ENCODE data around the gene AARS1.
"Not testable (repeated sequence)": the region's sequence is repeated elsewhere in the genome, so short reads cannot be mapped to it uniquely, and the experiment has no call there.

Gene AARS1

GRCh38 chr16:70289229-70290094 lies at the start of gene AARS1:
Gene AARS1 (minus strand): TSS chr16:70289506. CDS start chr16:70282763, 6,743 bp downstream.
- H3K27me3 ChIP-seq (replicated peaks; ENCODE audit: control insufficient read depth, insufficient read depth, low read length) = no peaks in the 10 kb centered on the region
- H3K4me1 ChIP-seq (ENCODE audit: control insufficient read depth, insufficient read depth, low read length) = peaks cover 9% of the 10 kb centered on the region
- peak; percentile 100 for DNase-seq (ENCODE audit: low read depth)
- no peaks in the 10 kb centered on the region for H3K9me3 ChIP-seq (ENCODE audit: control insufficient read depth, low read length)
- H3K9ac ChIP-seq (ENCODE audit: low read length) = peak within 1 kb of the TSS; percentile 100
- H3K4me3 ChIP-seq (ENCODE audit: low read length) = peak within 1 kb of the TSS; percentile 98
- peaks cover 10% of the 10 kb centered on the region for H3K36me3 ChIP-seq (ENCODE audit: control insufficient read depth, insufficient read depth, low read length, severe bottlenecking)

- H3K27me3 ChIP-seq (replicated peaks; ENCODE audit: control insufficient read depth, insufficient read depth, low read length) = no peaks in the 10 kb centered on the region
- H3K4me3 ChIP-seq (ENCODE audit: low read length) = no peak overlapping the region
- no peak overlapping the region for H3K9ac ChIP-seq (ENCODE audit: low read length)
- peaks cover 22% of the 10 kb centered on the region for H3K36me3 ChIP-seq (ENCODE audit: control insufficient read depth, insufficient read depth, low read length, severe bottlenecking)
- DNase-seq (ENCODE audit: low read depth) = no peak
- H3K4me1 ChIP-seq (ENCODE audit: control insufficient read depth, insufficient read depth, low read length) = no peaks in the 10 kb centered on the region
- H3K9me3 ChIP-seq (ENCODE audit: control insufficient read depth, low read length) = no peaks in the 10 kb centered on the region
Observed at GRCh38 chr16:70337814-70338213, 48.5 kb upstream of the AARS1 start.

- not testable (repeated sequence) for H3K9ac ChIP-seq (ENCODE audit: low read length); H3K27me3 ChIP-seq (replicated peaks; ENCODE audit: control insufficient read depth, insufficient read depth, low read length); H3K9me3 ChIP-seq (ENCODE audit: control insufficient read depth, low read length); H3K4me1 ChIP-seq (ENCODE audit: control insufficient read depth, insufficient read depth, low read length); DNase-seq (ENCODE audit: low read depth); H3K4me3 ChIP-seq (ENCODE audit: low read length)
- peaks cover 40% of the 10 kb centered on the region for H3K36me3 ChIP-seq (ENCODE audit: control insufficient read depth, insufficient read depth, low read length, severe bottlenecking)
Observed at GRCh38 chr16:70332728-70333127, 43.4 kb upstream of the AARS1 start.

DNA sequence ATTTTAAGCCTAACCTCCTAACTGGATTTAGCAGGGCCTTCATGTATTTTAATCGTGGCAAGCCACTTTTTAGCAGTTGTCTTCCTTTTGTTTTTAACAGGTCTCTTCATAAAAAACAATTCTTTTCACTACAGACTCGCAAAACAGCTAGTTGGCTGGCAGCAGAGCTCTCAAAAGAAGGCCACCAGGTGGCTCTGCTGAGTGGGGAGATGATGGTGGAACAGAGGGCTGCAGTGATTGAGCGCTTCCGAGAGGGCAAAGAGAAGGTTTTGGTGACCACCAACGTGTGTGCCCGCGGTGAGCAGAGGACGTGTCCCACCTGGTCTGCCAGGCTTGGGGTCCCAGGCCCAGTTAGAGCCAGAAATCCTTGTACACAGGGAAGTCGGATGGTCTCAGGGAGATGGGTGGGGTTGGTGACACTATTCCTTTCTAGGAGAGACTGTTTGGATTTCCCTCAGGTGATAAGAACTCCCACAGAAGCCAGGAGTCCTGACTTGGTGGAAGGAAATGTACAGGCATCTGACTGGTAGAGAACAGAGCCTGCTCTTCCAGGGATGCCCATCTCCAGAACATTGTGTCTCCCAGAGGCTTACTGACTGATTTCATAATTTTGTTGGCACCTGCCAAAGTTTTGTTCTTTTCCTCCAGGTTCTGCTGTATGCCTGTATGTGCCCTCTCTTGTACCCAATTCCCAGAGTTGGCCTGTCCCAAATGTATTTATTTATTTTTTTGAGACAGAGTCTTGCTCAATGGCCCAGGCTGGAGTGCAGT lies 42.5 kb upstream of the AARS1 start:
- DNase-seq (ENCODE audit: low read depth) = peak; percentile 24
- Histone ChIP-seq H3K36me3 (ENCODE audit: control insufficient read depth, insufficient read depth, low read length, severe bottlenecking) (peaks cover 47% of the 10 kb centered on the region), H3K4me1 (ENCODE audit: control insufficient read depth, insufficient read depth, low read length) (peaks cover 5% of the 10 kb centered on the region), H3K9me3 (ENCODE audit: control insufficient read depth, low read length) (no peaks in the 10 kb centered on the region), H3K9ac (ENCODE audit: low read length) (no peak overlapping the region), H3K27me3 (replicated peaks; ENCODE audit: control insufficient read depth, insufficient read depth, low read length) (no peaks in the 10 kb centered on the region), H3K4me3 (ENCODE audit: low read length) (no peak overlapping the region)

DNA sequence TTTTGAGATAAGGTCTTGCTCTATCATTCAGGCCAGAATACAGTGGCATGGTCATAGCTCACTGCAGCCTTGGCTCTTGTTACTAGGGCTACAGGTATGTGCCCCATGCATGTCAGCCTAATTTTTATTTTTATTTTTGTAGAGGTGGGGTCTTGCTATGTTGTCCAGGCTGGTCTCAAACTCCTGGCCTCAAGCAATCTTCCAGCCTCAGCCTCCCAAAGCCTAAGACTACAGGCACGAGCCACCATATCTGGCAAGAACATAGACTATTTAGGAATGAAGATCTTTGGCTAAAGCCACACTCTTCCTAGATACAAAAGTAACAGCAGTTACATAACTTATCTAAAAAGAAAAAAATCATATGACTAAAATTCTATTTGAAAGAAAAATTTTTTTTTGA lies 41.8 kb upstream of the AARS1 start:
- no peaks in the 10 kb centered on the region for H3K9me3 ChIP-seq (ENCODE audit: control insufficient read depth, low read length)
- H3K36me3 ChIP-seq (ENCODE audit: control insufficient read depth, insufficient read depth, low read length, severe bottlenecking) = peaks cover 47% of the 10 kb centered on the region
- no peak overlapping the region for H3K9ac ChIP-seq (ENCODE audit: low read length)
- H3K4me1 ChIP-seq (ENCODE audit: control insufficient read depth, insufficient read depth, low read length) = peaks cover 5% of the 10 kb centered on the region
- no peak overlapping the region for H3K4me3 ChIP-seq (ENCODE audit: low read length)
- DNase-seq (ENCODE audit: low read depth) = no peak
- H3K27me3 ChIP-seq (replicated peaks; ENCODE audit: control insufficient read depth, insufficient read depth, low read length) = no peaks in the 10 kb centered on the region

DNA sequence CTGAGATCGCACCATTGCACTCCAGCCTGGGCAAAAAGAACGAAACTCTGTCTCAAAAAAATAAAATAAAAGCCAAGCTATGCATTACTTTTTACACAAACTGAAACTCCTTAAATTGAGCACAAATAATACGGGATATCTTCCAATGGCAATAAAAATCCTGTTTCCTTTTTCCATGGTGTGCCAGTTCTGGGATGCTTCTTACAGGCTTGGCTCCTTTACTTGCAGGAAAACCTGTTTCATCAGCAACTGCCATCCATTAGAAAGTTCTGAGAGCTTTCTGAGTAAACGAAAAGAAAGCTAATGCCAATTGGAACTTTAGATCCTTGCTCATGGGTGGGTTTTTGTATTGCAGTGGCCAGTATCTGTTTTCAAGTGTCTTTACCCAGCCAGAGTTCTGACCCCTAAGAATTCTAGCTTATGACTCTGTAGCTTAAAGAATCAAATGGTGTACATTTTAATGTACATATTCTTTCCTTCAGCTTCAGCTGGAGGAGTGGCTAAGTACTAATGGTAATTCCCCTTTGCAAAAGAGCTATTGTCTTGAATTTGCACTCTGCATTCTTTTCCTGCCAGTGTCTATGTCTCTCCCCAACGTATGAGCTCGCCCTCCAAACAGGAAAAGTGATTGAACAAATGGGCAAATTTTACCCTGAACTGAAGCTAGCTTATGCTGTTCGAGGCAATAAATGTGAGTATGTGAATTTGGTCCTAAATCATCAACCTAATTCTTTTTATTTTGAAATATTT lies 35.9 kb upstream of the AARS1 start:
- H3K9ac ChIP-seq (ENCODE audit: low read length) = no peak overlapping the region
- H3K4me3 ChIP-seq (ENCODE audit: low read length) = no peak overlapping the region
- H3K4me1 ChIP-seq (ENCODE audit: control insufficient read depth, insufficient read depth, low read length) = no peaks in the 10 kb centered on the region
- peaks cover 36% of the 10 kb centered on the region for H3K36me3 ChIP-seq (ENCODE audit: control insufficient read depth, insufficient read depth, low read length, severe bottlenecking)
- H3K9me3 ChIP-seq (ENCODE audit: control insufficient read depth, low read length) = no peaks in the 10 kb centered on the region
- DNase-seq (ENCODE audit: low read depth) = no peak
- no peaks in the 10 kb centered on the region for H3K27me3 ChIP-seq (replicated peaks; ENCODE audit: control insufficient read depth, insufficient read depth, low read length)

- Histone ChIP-seq H3K4me3 (ENCODE audit: low read length) (no peak overlapping the region), H3K36me3 (ENCODE audit: control insufficient read depth, insufficient read depth, low read length, severe bottlenecking) (peaks cover 47% of the 10 kb centered on the region), H3K9ac (ENCODE audit: low read length) (no peak overlapping the region), H3K9me3 (ENCODE audit: control insufficient read depth, low read length) (no peaks in the 10 kb centered on the region), H3K27me3 (replicated peaks; ENCODE audit: control insufficient read depth, insufficient read depth, low read length) (no peaks in the 10 kb centered on the region), H3K4me1 (ENCODE audit: control insufficient read depth, insufficient read depth, low read length) (no peaks in the 10 kb centered on the region)
- DNase-seq (ENCODE audit: low read depth) = no peak
Observed at GRCh38 chr16:70320121-70320520, 30.8 kb upstream of the AARS1 start.

DNA sequence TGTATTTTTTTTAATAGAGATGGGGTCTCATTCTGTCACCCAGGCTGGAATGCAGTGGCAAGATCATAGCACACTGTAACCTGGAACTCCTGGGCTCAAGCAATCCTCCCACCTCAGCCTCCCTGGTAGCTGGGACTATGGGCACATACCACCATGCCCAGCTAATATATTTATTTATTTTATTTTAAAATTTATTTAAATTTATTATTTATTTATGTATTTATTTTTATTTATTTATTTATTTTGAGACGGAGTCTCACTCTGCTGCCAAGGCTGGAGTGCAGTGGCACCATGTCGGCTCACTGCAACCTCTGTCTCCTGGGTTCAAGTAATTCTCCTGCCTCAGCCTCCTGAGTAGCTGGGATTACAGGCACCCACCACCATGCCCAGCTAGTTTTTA lies 18.4 kb upstream of the AARS1 start:
- not testable (repeated sequence) for H3K4me1 ChIP-seq (ENCODE audit: control insufficient read depth, insufficient read depth, low read length); H3K9ac ChIP-seq (ENCODE audit: low read length); H3K9me3 ChIP-seq (ENCODE audit: control insufficient read depth, low read length); H3K27me3 ChIP-seq (replicated peaks; ENCODE audit: control insufficient read depth, insufficient read depth, low read length); H3K36me3 ChIP-seq (ENCODE audit: control insufficient read depth, insufficient read depth, low read length, severe bottlenecking); DNase-seq (ENCODE audit: low read depth); H3K4me3 ChIP-seq (ENCODE audit: low read length)

DNA sequence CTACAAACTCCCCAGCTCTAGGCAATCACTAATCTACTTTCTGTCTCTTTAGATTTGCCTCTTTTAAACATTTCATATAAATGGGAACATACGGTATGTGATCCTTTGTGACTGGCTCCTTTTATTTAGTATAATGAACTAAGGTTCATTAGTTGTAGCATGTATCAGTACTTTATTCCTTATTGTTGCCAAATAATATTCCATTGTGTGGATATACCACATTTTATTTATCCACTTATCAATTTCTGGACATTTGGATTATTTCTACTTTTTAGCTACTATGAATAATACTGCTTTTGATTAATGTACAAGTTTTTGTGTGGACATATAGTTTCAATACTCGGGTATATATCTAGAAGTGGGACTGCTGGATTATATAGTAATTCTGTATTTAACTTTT lies 17.6 kb upstream of the AARS1 start:
- Histone ChIP-seq H3K9ac (ENCODE audit: low read length) (no peak overlapping the region), H3K9me3 (ENCODE audit: control insufficient read depth, low read length) (no peaks in the 10 kb centered on the region), H3K36me3 (ENCODE audit: control insufficient read depth, insufficient read depth, low read length, severe bottlenecking) (no peaks in the 10 kb centered on the region), H3K4me3 (ENCODE audit: low read length) (no peak overlapping the region), H3K27me3 (replicated peaks; ENCODE audit: control insufficient read depth, insufficient read depth, low read length) (no peaks in the 10 kb centered on the region), H3K4me1 (ENCODE audit: control insufficient read depth, insufficient read depth, low read length) (no peaks in the 10 kb centered on the region)
- DNase-seq (ENCODE audit: low read depth) = no peak

GRCh38 chr16:70304892-70305448 lies 15.7 kb upstream of the AARS1 start:
- H3K36me3 ChIP-seq (ENCODE audit: control insufficient read depth, insufficient read depth, low read length, severe bottlenecking) = no peaks in the 10 kb centered on the region
- H3K27me3 ChIP-seq (replicated peaks; ENCODE audit: control insufficient read depth, insufficient read depth, low read length) = no peaks in the 10 kb centered on the region
- no peak overlapping the region for H3K4me3 ChIP-seq (ENCODE audit: low read length)
- H3K9ac ChIP-seq (ENCODE audit: low read length) = no peak overlapping the region
- no peaks in the 10 kb centered on the region for H3K4me1 ChIP-seq (ENCODE audit: control insufficient read depth, insufficient read depth, low read length)
- DNase-seq (ENCODE audit: low read depth) = no peak
- peaks cover 6% of the 10 kb centered on the region for H3K9me3 ChIP-seq (ENCODE audit: control insufficient read depth, low read length)

GRCh38 chr16:70302745-70303144 lies 13.4 kb upstream of the AARS1 start:
- no peaks in the 10 kb centered on the region for H3K36me3 ChIP-seq (ENCODE audit: control insufficient read depth, insufficient read depth, low read length, severe bottlenecking)
- peaks cover 6% of the 10 kb centered on the region for H3K9me3 ChIP-seq (ENCODE audit: control insufficient read depth, low read length)
- no peak overlapping the region for H3K9ac ChIP-seq (ENCODE audit: low read length)
- H3K27me3 ChIP-seq (replicated peaks; ENCODE audit: control insufficient read depth, insufficient read depth, low read length) = no peaks in the 10 kb centered on the region
- H3K4me3 ChIP-seq (ENCODE audit: low read length) = no peak overlapping the region
- peaks cover 4% of the 10 kb centered on the region for H3K4me1 ChIP-seq (ENCODE audit: control insufficient read depth, insufficient read depth, low read length)
- DNase-seq (ENCODE audit: low read depth) = no peak
